CD4-positive, alpha-beta T cell treated with Interleukin-1 beta for 1 hour (primary cell): ENCODE measurements around the gene CATSPER3.

ENCODE experiments used
- DNase-seq, 2 donors: peaks; one replicate each; pipeline ENCODE4 v3.0.0-alpha.2; 2020 to 2022

The CATSPER3 gene

DNA sequence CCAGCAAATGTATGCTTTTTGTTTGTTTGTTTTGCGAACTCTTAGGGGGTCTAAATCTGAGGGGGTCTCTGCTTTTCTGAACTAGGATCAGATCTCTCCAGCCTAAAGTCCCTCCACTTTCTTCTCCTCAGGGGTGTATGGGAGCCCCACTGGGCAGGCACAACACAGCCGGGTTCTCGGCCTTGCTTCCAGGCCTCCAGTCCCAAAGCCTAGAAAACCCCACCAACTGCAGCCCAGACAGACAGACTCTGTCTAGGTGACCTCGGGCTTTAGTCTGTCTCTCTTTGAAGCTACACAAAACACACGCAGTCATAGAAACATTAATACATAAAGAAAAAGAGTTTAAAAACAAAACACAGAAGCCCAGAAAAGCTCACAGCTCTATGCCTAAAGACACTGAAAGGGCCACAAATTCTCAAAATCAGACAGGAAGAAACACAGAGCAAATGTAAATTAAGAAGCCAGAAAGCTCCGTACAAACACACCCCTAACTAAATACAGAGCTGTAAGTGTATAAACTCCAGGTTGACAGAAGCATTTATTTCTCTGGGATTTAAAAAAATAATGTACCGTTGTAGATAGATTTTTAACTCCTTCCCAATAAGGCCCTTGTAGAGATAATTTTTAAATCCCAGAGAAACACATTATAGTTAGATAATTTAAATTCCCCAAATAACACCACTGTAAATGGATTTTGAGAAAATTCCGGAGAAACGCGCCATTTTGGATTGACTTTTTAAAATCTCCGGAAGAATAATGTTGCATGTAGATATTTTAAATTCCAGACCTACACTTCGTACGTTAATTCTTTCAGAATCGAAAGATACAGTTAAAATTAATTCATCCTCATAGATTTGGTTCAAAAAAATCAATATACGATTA lies 64.3 kb downstream of the CATSPER3 start:
- DNase-seq, result no peak

DNA sequence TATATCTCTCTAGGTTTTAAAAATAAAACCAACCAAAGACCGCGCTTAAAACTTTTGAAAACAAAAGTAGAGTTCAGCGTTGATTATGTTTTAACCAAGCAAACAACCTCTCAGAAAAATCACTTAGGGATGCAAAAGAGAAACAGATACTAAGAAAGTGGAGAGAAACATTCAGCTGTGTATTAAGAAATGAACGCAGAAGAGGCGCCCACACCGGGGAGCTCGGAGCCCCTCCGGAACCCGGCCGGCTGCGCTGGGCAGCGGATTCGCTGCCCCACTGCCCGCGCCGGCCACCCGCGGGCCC lies 64.9 kb downstream of the CATSPER3 start:
- no peak for DNase-seq

DNA sequence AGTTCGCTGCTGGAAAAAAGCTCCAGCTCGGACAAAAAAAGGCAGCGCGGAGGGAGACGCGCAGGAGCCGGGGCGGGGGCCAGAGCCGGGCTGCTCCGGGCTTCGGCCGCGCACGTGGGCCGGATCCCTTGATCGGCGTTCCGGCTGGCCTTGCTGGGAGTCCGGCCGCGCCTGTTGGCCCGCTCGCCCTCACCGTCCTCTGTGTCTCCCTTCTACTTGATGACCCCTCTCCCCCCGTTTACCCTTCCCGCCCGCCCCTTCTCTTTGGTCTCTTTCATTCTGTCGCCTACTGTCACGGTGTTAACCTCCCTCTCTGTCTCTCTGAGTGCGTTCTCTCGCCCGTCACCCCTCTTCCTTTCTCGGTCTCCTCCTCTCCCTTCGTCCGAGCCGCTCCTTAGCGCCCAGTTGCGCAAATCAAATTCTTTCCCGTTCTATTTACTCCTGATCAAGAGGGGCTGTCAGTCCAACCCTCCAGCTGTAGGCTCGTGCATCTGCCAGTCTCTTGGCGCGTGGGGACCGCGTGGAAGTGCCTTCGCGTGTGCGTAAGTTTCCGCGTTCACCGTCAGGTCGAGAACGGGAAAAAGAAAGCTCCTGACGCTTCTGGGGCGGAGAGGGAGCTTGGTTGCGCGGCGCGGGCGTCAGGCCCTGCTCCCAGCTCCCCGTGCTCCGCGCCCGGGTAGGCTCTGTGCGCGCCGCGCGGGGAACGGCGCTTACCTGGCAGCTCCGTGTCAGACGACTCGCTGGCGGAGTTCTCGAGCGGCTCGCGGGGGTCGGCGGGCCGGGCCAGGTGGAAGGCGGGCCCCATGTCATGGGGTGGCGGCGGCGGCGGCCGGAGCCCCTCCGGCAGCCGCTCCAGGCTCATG lies 65.5 kb downstream of the CATSPER3 start:
- no peak for DNase-seq

DNA sequence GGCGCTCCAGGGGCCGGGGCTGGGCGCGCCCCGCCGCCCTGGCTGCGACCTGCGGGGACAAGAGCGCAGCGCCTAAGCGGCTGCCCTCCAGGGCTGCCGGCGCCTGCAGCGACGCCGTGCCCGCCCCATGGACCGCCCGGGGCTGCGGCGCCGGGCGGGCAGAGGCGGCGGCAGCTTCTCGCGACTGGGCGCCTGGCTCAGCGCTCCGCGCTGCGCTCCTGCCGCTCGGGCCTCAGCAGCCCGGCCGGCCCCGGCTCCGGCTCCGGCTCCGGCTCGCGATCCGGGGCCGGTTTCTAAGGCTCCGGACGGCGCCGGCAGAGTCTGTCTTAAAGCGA lies 66.2 kb downstream of the CATSPER3 start, which contains the start of gene PITX1:
Gene PITX1 (minus strand): TSS at position 328 of the 335 bp plus-strand sequence. CDS start 347 bp downstream, outside the sequence.
- DNase-seq, result no peak

DNA sequence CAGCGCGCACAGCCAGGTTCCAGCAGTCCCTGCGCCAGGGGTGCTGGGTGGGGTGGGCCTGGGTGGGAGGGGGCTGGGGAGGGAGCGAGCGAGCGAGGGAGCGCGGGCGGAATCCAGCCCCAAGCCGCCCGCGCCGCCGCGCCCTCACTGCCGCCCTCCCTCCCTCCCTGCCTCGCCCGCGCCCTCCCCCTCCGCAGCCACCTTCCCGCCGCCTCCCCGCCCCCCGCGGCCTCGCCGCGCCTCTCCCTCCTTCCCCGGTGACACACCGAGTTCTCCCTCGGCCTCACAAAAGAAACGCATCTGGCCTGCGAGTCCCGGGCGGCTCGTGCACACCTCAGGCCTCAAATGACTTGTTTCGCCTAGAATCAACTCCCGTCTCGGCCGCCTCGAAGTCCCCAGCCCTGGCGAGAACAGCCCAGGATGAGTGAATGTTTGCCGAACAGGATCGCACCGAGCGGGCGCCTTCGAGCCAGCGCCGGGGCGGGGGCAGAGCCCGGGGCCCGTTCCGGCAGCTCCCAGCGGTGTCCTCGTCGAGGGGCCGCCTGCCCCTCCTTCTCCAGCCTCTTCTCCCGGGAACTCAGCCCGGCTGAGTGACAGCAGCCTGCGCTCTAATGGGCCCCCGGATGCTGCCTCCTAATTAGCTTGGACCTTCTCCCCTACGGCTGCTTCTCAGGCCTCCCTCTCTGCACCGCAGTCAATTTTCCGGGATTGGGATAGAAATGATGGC lies 66.7 kb downstream of the CATSPER3 start:
- peak; percentile 6 to 10 for DNase-seq

DNA sequence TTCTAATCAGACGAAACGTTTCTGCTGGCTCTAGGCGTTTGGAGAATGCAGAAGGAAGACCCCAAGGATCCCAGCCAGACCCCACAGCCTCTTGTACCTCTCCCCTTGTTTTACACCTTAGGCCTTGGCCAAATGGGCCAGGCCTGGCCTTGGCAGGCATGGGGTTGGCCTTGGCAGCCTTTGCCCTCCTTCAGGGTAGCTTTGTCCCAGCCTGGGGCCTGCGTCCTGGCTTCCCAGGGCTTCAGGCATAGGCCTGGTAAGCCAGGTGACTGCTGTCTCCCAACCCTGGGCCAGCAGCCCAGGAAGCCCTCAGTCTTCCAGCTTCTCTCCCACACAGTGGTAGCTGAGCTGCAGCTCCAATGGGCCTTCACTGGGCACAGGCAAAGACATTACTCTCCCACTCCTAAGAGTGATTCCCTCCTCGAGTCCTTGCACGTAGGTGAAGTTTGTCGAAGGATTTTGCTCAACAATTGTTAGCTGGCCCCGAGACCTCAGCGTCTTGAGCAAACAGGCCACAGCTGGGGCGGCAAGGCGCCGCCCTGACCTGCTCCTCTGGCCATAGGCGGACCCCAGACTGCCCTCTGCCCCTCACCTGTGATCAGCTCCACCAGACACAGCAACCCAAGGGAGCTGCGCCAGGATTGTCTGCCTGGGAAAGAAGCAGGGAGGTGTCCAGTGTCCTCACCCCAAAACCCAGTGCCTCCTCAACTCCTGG lies 67.4 kb downstream of the CATSPER3 start:
- DNase-seq, result no peak

DNA sequence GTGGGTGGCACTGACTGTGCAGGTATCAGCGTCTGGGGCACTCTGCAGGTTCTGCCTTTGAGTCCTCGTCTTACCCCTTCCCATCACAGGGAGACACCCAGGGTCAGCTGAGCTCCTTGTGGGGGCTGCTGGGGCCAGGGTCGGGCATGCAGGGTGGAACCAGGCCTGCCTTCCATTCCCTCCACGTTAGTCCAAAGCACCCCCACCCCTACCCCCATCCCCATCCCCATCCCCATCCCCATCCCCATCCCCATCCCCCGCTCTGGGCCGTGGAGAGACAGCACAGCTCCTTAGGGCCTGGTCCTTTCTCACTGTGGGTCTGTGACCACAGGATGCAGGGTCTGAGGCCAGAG lies 67.9 kb downstream of the CATSPER3 start:
- no peak for DNase-seq

DNA sequence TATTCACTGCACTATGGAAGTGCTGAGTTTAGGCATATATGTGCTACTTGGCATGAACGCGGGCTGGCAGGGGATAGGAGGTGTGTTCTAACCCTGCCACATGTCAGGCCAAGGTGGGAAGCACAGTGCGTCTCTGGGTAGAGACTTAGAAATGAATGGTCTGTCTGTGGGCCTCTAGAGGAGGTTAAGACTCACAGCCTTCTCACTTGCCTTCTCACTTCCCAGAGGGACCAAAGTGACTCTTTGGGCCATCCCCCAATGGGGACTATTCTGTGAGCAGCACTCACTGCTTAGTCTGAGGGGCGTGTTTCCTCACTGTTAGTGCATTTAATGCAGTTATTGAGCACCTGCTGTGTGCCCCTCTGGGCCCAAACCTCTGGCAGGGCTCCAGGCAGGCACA lies 68.7 kb downstream of the CATSPER3 start:
- no peak for DNase-seq

DNA sequence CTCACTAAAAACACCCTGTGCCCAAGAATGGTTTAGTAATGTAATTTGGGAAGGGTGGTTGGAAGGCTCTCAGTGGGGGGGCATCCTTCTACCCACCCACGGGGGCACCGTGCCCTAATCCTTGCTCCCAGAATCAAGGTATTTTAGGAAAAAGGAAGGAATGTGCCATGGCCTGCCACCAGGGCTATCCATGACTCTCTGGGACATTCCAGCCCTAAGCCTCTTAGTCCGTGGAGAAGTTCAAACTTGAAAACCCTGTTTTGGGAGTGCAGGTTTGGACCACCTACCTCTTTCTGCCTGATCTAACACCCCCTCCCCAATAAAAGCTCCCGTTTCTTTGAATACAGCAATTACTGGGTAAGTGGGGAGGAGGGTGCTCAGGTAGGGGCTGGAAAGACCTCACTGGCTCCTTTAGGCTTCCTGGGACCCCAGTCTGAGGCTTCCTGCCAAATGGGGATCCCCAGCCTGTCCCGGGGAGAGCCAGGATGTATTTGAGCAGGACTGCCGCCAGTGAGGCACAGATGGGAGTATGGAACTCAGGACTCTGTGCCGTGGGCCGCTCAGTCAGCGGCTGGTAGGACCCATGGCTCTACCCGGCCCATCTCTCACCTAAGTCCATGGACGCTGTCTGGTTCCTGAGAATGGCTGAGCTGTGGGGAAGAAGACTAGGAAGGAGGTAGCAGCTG lies 70.0 kb downstream of the CATSPER3 start:
- no peak for DNase-seq

DNA sequence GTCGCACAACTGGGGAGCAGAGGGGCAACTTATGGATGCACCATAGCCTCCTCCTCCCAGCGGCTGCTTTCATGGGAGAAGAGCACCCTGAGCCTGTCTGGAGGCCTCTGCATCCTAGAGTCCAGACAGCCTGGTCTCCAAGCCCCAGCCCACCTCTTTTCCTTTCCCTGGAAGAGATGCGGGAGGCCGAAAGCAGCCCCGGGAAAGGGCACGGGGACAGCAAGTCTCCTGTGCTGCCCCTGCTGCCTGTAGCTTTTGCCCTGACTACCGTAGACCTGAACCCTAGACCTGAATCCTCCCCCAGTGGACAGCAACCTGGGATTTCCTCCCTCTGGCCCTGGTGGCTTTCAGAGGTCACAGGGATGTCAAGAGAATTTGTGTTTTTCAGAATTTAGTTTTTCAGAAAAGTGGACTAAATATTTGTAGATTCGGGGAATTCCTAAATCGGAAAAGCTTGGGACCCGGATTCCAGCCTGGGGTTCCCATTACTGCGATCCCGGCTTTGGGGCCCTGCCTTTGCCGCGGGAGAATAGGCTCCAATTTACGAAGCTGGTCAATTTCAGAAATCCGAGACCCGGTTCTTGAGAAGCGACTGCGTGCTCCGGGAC lies 70.6 kb downstream of the CATSPER3 start:
- no peak for DNase-seq

DNA sequence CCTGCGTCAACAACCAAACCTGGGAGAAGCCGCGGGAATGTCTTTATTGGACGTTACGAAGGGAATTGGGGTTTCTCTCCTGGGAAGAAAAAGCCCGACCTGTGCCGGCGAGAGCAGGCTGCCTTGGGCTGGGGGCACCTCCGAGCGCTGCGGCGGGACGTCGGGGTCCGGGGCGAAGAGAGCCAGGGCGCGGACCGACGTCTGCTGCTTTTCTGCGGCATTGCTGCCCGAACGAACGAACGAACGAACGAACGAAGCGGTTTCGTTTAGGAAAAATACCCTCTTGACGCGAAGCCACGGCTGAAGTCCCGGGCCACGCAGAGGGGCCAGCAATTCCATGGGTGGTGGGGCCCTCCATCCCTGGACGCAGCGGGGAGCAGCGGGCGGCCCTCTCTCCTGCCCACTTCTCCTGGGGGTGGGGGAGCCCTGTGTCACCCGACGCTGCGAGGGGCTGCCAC lies 71.1 kb downstream of the CATSPER3 start:
- no peak for DNase-seq

DNA sequence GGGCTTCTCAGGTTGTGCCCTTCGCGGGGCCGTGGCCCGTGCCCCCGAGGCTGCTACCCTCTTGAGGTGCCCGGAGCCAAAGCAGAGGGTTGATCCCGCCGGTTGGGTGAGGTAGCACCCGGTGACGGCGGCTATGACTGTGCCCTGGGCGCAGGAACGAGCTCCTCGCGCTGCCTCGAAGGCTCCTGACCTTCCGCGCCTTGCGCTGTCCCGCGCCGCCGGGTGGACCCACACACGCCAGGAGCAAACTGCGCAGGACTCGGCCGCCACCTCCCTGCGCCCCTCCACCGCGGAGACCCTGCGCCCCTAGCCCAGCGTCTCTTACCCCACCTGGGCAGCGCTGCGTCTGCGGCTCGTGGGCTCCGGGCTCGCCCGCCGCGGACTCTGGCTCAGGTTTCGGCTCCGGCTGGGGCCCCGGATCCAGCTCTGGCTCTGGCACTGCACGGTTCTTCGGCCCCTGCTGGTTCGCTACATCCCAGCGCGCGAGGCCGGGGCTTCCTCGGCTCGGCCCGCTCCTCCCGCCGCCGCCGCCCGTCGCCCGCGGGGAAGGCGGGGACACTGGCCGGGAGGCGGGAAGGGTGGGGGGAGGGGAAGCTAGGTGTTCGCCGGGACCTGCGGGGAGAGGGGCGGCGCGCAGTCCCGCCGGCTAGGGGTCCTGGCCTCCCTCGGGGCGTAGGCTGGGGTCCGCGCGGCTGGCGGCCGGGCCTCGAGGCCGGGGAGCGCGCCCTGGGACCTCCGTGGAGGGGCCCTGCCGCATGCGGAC lies 71.7 kb downstream of the CATSPER3 start:
- no peak for DNase-seq

DNA sequence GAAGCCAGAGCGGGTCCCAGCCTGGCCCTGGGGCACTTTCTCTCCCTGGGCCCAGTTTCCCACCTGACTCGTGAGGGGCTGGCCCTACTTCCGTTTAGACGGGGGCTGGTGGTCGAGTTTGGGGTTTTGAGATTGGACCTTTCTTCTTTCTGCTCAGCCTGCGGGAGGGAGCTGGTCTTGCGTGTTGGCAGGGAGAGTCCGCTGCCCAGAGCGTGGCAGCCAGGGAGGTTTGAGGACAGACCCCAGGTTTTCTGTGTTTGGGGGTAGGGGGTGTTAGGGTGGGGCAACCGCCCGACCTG lies 72.3 kb downstream of the CATSPER3 start:
- DNase-seq, result no peak

DNA sequence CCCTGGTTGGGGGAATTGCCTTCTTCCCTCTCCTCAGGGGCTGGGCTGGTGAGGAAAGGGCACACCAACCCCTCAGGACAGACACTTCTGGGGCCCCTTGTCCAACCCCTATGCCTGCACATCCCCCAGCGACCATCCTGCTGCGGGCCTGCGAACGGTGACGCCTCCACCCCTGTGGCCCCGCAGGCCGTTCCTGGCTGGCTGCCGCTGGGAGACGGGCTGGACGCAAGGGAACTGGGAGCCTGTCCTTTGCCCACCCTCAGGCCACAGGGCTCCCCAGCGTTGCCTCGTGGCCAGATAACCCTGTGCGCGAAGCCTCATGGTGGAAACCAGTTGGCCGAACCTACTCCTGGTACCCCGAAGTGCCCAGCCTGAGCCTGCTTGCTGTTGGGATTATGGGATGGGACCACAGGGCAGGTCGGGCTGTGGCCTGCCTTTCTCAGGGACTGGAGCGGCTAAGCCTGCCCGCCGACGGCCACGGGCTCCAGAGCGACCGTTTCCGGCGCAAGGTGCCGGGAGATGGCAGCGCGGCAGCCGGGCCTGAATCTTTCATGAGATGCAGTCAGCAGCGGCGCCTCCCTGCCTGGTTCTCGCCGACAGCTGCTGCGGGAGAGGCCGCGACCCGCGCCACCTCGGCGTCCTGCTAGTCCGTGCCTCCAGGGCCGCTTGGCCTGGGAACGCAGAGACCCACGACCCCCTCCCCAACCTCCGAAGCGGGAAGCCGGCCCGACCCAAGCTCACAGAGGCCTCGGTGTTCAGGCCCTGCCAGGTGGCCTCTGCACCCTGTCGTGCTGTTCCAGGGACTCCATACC lies 72.8 kb downstream of the CATSPER3 start:
- no peak for DNase-seq

DNA sequence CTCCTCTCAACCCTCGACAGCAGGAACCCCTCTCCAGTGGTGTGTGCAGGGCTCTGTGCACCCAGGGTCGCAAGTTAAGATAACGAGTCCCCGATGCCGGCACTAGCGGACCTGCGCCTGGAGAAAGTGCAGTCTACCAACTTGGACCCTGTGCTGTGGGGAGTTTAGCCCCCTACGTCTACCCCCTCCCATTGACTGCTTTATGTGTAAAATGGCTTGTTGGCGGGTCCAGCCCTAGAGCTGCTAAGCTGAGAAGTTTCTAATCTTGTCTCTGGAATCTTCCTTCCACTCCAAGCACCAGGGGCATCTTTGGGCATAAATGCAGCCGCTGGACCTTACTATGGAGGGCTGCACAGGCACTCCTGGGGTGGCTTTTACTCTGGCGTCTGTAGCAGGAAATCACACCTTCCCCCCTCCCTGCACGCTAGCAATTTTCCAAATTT lies 73.5 kb downstream of the CATSPER3 start:
- DNase-seq, result no peak

DNA sequence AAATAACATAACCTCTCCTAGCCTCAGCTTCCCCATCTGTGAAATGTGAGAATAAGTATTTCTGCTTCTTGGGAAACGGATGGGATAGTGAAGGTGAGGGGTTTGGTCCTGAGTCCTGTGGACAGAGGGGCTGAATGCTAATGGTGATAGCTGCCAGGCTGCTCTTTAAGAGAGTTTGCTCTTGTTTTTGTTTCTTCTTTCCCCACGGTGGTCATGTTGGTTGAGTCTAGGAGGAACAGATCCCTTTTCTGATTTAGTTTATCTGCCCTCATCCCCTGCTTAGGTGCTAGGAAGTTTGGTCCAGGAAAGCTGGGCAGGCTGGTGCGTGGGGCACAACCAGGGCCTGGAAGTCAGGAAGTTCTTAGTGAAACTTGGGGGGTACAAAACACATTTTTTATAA lies 74.0 kb downstream of the CATSPER3 start:
- no peak for DNase-seq

DNA sequence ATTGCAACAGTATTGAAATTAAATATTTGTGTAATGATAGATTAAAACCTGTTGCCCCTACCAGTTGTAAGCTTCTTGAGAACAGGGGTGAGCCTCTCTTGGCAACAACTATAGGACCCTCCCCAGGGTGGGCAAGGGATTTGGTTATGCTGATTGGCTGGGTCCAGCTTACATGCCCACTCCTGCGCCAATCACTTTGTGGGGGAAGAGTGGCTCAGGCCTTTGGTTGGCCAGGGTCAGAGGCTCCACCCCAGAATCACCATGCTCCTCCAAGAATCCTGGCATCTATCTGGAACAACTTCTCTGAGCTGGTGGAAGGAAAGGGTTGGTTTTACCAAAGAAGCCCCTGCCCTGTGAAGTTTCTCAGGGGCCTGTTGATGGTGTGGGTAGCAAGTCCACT lies 74.9 kb downstream of the CATSPER3 start:
- DNase-seq, result no peak

DNA sequence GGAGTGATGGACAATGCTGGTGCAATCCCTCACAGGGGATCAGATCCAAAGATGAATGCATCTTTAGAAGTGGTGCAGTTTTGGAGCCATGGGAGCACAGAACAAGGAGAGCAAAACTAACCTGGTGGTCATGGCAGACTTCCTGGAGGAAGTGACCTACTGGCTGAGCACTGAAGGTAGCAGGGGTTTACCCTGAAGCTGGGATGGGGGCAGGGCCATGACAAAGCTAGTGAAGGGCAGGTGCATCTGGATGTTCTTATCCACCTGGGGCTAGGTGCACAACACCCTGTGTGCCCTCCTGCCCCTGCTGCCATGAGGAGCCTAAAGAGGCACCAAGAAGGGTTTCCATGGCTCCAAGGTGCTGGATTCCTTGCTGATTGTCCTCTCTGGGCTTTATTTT lies 77.8 kb downstream of the CATSPER3 start:
- no peak for DNase-seq

DNA sequence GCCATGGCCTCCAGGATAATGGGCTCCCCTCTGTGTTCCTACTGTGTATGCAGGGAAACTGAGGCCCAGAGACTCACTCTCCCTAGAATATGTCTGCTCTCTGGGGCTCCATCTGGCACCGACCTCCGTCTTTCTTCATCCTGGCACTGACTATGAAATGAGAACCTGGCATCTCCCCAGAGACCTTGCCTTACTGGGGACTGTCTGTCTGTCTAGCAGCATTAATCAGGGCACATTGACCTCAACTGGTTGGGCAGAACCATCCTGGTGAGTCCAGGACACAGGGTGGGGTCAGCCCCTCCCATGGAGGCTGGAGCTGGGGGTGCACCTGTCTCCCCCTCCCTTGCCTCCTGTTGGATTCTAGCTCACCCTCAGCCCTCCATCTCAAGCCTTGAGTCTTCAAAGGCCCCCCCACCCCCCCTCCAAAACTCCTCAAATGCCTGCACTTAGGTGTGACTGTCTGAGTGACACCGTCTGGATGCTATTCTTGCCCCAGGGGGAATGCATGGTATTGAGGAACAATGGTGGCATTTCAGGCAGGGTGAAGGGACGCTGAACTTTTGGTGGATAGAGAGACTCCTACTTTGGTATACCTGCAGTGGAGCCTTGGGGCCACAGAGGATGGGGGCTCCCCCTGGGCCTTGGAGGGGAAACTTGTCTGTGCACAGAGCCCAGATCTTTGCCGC lies 79.1 kb downstream of the CATSPER3 start:
- DNase-seq, result no peak

DNA sequence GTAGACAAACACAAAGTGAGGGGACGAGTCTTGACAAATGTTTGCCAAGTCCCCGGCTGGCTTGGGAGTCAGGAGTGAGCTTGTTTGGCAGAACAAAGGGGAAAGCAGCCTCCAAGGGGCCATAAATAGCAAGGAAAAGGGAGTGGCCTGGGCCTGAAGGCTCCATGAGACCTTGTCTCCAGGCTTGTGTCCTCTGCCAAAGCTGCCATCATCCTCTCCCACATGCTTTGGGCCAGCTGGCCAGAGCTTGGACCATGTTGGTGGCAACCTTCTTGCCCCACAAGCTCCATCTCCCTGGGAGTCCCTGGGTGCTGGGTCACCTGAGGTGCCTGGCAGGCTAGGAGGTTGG lies 79.6 kb downstream of the CATSPER3 start:
- no peak for DNase-seq
